Pons (tissue), 1 donor: ENCODE measurements around the gene WDSUB1.

Source experiments
- DNase-seq: peaks from one replicate; pipeline ENCODE4 v3.0.0-alpha.2; 2016; ENCODE audit warnings: low spot score

WDSUB1 gene

DNA sequence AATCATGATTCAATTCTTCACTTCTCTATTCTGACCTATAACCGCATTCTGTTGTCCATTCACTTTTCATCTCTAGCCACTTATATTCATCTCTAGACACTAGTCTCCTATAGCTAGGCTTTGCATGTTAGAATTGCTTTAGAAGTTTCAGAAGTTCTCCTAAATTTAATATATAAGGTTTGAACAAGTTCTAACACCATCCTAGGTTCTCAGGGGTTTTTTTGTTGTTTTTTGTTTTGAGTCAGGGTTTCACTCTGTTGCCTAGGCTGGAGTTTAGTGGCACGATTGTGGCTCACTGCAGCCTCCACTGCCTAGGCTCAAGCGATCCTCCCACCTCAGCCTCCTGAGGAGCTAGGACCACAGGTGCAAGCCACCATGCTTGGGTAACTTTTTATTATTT lies 19.9 kb downstream of the WDSUB1 start:
- DNase-seq: no peak

GRCh38 chr2:159265171-159265576 lies 21.3 kb downstream of the WDSUB1 start:
- no peak for DNase-seq

DNA sequence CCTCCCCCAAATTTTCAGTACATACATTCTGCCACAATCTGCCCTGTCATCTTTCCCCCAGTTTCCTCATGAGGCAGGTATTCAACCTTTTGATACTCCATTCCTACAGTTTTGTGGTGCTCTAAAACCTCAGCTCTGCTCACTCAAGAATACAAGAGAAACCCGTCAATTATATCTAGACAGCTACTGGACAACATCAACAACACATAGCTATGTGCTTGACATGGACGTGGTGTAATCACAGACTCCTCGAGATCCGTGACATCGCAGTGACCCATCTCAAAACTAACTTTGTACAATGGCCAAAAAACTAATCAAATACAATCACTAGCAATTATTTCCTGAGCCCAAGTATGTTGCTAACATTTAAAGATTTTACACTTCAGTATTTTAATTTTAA lies 23.6 kb downstream of the WDSUB1 start:
- DNase-seq: no peak

DNA sequence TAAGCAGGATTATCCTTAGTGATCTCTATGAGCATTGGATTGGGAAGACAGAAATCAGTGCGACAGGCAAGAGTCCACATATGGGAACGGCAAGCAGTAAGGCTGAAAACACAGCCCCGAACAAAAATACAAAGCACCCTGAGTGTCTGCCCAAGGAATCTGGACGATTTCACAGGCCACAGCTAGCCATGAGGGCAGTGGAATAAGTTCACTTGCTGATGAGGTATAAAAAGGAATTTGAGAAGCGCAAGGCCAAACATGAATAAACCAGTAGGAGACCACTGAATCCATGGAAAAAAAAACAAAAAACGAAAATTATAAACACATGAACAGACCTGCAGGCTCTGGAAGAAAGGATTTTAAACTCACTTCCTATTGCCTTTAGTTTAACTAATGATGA lies 24.3 kb downstream of the WDSUB1 start:
- no peak for DNase-seq

DNA sequence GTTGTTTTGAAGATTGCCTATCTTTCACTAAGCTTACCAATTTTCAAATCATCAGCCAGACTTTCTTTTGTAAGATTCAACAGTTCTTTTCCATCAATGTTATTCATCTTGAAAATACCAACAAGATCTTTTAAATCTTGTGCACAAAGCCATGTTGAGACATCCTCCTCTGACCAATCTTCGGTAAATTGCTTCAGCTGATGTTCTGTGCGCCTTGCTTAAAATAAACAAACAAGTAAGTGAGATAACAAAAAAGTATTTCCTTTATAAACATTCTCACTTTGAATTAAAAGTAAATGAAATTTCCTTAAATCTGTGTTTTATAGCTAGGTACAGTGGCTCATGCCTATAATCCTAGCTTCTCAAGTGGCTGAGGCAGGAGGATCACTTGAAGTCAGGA lies 30.3 kb downstream of the WDSUB1 start:
- no peak for DNase-seq

DNA sequence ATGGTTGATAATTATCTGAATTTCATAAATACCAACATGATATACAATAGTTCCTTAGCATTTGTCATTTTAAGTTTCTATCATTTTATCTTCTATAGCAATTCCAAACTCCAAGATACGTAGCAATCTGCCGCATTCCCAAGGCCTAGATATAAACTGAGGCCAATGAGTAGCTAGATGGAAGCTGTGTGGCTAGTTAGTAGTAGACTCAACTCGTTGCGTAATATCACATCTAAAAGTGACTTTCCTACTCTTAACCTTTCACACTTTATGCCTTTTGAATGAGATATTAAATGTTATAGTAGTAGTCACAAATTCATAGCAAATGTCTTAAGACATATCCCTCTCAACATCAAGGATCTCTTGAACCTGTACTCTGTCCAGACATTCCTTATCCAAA lies 33.6 kb downstream of the WDSUB1 start:
- DNase-seq: no peak

DNA sequence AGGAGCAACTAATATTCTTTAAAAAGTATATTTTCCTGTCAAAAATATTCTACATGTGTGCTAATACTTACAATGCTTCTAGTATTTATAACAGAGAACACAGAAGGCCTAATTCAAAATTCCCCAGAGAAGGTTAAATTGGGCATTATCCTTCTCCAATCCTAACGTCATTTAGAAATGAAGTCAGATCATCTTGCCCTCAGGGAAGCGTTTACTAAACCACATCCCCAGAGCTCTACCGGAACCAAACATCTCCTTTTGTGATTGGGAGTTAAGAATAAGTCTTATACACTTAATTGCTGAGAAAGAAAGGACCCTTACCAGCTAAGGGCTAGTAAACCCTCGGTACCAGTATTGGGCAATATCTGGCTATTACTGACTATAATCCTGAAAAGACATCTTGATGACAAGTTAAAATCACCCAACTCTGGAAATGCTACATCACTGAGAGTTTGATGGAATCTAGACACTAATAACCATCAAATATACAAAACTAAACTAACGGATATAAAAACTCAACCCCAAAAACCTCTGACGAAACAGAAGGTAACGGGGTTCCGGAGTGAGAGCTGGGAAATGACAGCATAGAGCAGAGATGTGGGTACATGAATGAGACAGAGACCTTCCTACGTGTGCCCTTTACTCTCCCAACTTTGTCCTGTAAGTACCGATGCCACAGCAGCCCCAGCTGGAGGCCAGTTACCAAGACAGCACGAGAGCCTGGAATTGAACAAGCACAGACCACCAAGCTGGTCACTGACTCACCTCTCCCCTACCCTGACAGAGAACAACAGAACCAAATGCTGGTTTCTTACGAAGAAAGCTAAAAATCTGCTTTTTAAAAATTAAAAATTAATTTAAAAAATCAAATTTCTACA lies 35.0 kb downstream of the WDSUB1 start:
- DNase-seq: no peak

DNA sequence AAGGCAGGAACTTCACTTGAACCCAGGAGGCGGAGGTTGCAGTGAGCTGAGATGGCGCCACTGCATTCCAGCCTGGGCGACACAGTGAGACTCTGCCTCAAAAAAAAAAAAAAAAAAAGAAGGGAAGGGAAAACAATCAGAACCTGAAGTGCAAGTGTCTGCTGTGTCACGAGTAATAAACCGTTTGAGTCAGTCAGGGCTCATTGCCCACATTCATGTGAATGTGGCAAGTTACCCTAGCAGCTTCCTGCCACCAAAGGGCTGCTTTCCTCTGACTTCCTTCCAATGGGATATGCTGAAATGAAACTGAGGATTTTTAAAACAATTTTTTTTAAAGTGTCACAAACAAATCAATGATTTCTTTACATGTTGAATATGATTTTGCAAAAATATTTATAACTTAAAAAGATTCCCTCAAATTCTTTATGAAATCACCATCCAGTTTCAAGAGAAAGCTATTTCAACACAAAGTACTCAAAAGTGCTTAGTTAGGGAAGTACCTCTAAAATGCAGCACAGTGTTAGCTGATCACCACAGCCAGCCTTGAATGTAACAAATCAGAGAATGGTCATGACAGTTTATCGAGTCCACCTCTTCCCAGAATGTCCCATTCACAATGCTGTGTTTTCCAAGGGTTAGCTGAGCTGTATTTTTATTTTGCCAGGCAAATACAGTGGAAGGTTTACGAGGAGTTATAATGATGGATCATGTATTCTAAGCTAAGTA lies 36.4 kb downstream of the WDSUB1 start:
- peak; percentile 93 for DNase-seq

- no peak for DNase-seq
These were observed 40.0 kb downstream of the WDSUB1 start for GRCh38 chr2:159246325-159246988.

DNA sequence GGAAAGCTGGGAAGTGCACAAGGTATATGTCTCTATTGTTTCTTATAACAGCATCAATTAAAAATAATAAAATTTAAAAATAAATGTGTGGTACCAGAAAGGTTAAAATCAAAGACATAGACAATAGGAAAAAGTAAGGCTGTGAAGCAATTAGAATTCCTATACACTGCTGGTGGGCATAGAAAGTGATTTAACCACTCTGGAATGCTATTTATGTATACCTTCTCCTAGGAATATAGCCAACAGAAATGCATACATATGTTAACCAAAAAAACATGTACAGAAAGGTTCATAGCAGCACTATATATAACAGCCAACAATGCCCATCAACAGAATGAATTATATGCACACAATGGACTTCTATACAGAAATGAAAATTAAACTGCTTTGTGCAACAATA lies 43.0 kb downstream of the WDSUB1 start:
- DNase-seq: no peak

GRCh38 chr2:159234868-159235267 lies 51.6 kb downstream of the WDSUB1 start:
- no peak for DNase-seq

GRCh38 chr2:159232456-159233170 lies 53.9 kb downstream of the WDSUB1 start:
- no peak for DNase-seq

GRCh38 chr2:159230145-159230877 lies 56.2 kb downstream of the WDSUB1 start:
- peak; percentile 54 for DNase-seq

GRCh38 chr2:159229476-159230144 lies 56.9 kb downstream of the WDSUB1 start:
- no peak for DNase-seq

- DNase-seq: no peak
These were observed 58.4 kb downstream of the WDSUB1 start for GRCh38 chr2:159228081-159228581.

- no peak for DNase-seq
These were observed 59.0 kb downstream of the WDSUB1 start for GRCh38 chr2:159227467-159227866.

- DNase-seq: no peak
These were observed 59.7 kb downstream of the WDSUB1 start for GRCh38 chr2:159226608-159227385.

- DNase-seq: no peak
These were observed 60.4 kb downstream of the WDSUB1 start for GRCh38 chr2:159226059-159226461.

DNA sequence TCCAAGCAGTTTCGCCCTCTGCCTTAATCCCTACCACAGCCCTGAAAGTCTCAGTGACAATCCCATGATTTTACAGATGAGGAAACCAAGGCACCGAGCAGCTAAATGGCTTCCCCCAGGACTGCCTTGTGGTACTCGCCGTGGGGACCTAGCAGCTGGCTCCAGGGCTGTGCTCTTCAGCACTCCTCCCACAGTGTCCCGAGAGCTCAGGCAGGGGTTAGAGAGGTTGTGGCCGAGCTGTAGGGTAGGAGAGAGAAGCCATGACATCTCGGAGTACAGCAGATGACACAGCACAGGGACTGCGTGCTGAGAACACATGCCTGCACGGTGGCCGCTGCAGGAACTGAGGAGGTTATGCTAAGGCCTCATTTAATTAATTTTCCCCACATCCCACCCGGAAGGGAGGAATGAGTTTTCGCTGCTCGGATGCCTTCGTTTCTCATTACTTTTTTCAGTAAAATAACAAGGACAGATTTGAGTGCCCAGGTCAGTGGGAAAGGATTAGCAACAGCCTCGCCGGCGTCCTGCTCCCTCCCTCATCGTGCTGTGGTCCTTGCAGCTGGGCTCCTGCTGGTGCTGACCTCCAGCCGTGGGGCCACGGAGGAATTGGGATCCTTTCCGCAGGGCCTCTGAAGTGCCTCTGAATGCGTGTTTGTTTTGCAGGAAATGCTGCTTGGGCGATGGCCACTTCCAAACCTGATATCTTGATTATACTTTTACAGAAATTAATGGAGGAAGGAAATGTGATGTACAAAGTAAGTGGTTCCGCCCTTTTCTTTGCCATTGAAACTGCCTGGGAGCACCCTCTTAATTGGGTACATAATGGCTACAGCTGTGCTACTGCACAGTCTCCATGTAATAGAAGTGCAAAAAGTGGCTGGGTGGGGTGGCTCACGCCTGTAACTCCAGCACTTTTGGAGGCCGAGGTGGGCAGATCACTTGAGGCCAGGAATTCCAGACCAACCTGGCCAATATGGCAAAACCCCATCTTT lies 61.2 kb downstream of the WDSUB1 start:
- no peak for DNase-seq
